IMR-90 (cell line): ENCODE measurements around the gene ZNF541. TPM values are rescaled to one million over a fixed set of nuclear protein-coding genes. Genes with fewer than 3 reads are reported as not detected.

Experiments
- ATAC-seq: fragments of 200-7000 bp; cut with Tn5 transposase; 2 replicates; pipeline ENCODE4 v1.9.1; 2020; ENCODE audit warnings: low read depth, mild to moderate bottlenecking, moderate library complexity
- BruUV-seq: library from RNA; stranded (reverse); fragments of 400-500 nt; replicated peaks from 2 replicates; lab custom pipeline; 2021; lab: Mats Ljungman, UMichigan
- CTCF ChIA-PET: fragments of 300-600 bp; formaldehyde crosslinking; extraction: SDS; loops from one replicate; lab custom pipeline; 2021; ENCODE audit warnings: antibody characterized with exemption; lab: Yijun Ruan, JAX
- POLR2A ChIA-PET: fragments of 300-600 bp; sonication (Branson Sonifier 250); formaldehyde crosslinking; loops from one replicate; lab custom pipeline; 2022; ENCODE audit warnings: antibody characterized with exemption; ENCODE audit not compliant: unreplicated experiment; lab: Charles Lee
- DNase-seq: peaks from one replicate; pipeline ENCODE4 v3.0.0; 2013
- H2AFZ ChIP-seq: replicated peaks from 2 replicates; pipeline ENCODE3; 2013; ENCODE audit warnings: low read length, mild to moderate bottlenecking; ENCODE audit not compliant: poor library complexity
- H2AK5ac ChIP-seq: 2 replicates; pipeline ENCODE4 v1.6.1; 2013; ENCODE audit warnings: low read depth, low read length, inconsistent platforms
- H2AK9ac ChIP-seq: replicated peaks from 2 replicates; pipeline ENCODE3; 2013; ENCODE audit warnings: mild to moderate bottlenecking, low read depth, low read length, moderate library complexity; ENCODE audit not compliant: poor library complexity
- H2BK120ac ChIP-seq: 2 replicates; pipeline ENCODE4 v1.6.1; 2013; ENCODE audit warnings: low read depth, low read length, inconsistent platforms
- H2BK15ac ChIP-seq: 3 replicates; pipeline ENCODE4 v1.6.1; 2013; ENCODE audit warnings: low read depth, low read length, inconsistent platforms
- H2BK20ac ChIP-seq: 2 replicates; pipeline ENCODE4 v1.6.1; 2013; ENCODE audit warnings: low read depth, mild to moderate bottlenecking, inconsistent platforms, low read length, moderate library complexity
- H2BK5ac ChIP-seq: 2 replicates; pipeline ENCODE4 v1.6.1; 2013; ENCODE audit warnings: mild to moderate bottlenecking, low read depth, low read length, inconsistent platforms; ENCODE audit not compliant: poor library complexity, severe bottlenecking
- H3K14ac ChIP-seq: replicated peaks from 2 replicates; pipeline ENCODE4 v1.6.1; 2013; ENCODE audit warnings: low read depth, low read length, inconsistent platforms
- H3K18ac ChIP-seq: 2 replicates; pipeline ENCODE4 v1.6.1; 2013; ENCODE audit warnings: low read depth, low read length, control low read depth
- H3K23ac ChIP-seq: 2 replicates; pipeline ENCODE4 v1.6.1; 2013; ENCODE audit warnings: low read depth, low read length, inconsistent platforms
- H3K27ac ChIP-seq: 2 replicates; pipeline ENCODE4 v1.5.1; 2013; ENCODE audit warnings: mild to moderate bottlenecking, control low read depth, low read length; ENCODE audit not compliant: insufficient read depth
- H3K27me3 ChIP-seq: 2 replicates; pipeline ENCODE4 v1.6.1; 2013; ENCODE audit warnings: low read length; ENCODE audit not compliant: control insufficient read depth, insufficient read depth
- H3K36me3 ChIP-seq: 2 replicates; pipeline ENCODE4 v1.6.1; 2013; ENCODE audit warnings: low read length, mixed read lengths; ENCODE audit not compliant: control insufficient read depth, insufficient read depth
- H3K4ac ChIP-seq: 2 replicates; pipeline ENCODE4 v1.6.1; 2013; ENCODE audit warnings: low read depth, low read length, inconsistent platforms
- H3K4me1 ChIP-seq: 2 replicates; pipeline ENCODE4 v1.6.1; 2013; ENCODE audit warnings: low read length, mixed read lengths; ENCODE audit not compliant: control insufficient read depth, insufficient read depth
- H3K4me2 ChIP-seq: 2 replicates; pipeline ENCODE4 v1.6.1; 2013; ENCODE audit warnings: low read depth, mild to moderate bottlenecking, control low read depth, low read length, moderate library complexity
- H3K4me3 ChIP-seq: 2 replicates; pipeline ENCODE4 v1.5.1; 2013; ENCODE audit warnings: low read depth, mild to moderate bottlenecking, control low read depth, low read length, moderate library complexity; ENCODE audit not compliant: insufficient read depth
- H3K56ac ChIP-seq: 2 replicates; pipeline ENCODE4 v1.6.1; 2013; ENCODE audit warnings: low read length, inconsistent platforms; ENCODE audit not compliant: insufficient read depth; ENCODE audit errors: extremely low read depth
- H3K79me1 ChIP-seq, 2 experiments: 2 replicates each; pipeline ENCODE4 v1.6.1; 2013; ENCODE audit warnings: low read length in 2 of 2, inconsistent platforms in 1 of 2, low read depth in 1 of 2
- H3K9ac ChIP-seq: 2 replicates; pipeline ENCODE4 v1.6.1; 2013; ENCODE audit warnings: low read depth, low read length, control low read depth
- H3K9me1 ChIP-seq: 2 replicates; pipeline ENCODE4 v1.6.1; 2013; ENCODE audit warnings: low read length, inconsistent platforms; ENCODE audit not compliant: insufficient read depth
- H3K9me3 ChIP-seq: 2 replicates; pipeline ENCODE4 v1.6.1; 2013; ENCODE audit warnings: low read length; ENCODE audit not compliant: control insufficient read depth, insufficient read depth
- H4K20me1 ChIP-seq: 2 replicates; pipeline ENCODE4 v1.6.1; 2013; ENCODE audit warnings: low read length, inconsistent platforms; ENCODE audit not compliant: insufficient read depth
- H4K5ac ChIP-seq: 2 replicates; pipeline ENCODE4 v1.6.1; 2013; ENCODE audit warnings: mild to moderate bottlenecking, low read depth, low read length, control low read depth
- H4K8ac ChIP-seq, 2 experiments: 2 replicates each; pipeline ENCODE4 v1.6.1; 2013; ENCODE audit warnings: low read depth in 2 of 2, low read length in 2 of 2, control low read depth in 1 of 2, inconsistent platforms in 1 of 2
- H4K91ac ChIP-seq: 2 replicates; pipeline ENCODE4 v1.6.1; 2013; ENCODE audit warnings: low read depth, low read length, inconsistent platforms; ENCODE audit not compliant: insufficient read depth
- BHLHE40 ChIP-seq: fragments of 150-350 bp; IDR thresholded peaks from 2 replicates; pipeline ENCODE4 v1.6.1; 2016; ENCODE audit warnings: mild to moderate bottlenecking, low read depth, low read length
- CEBPB ChIP-seq: IDR thresholded peaks from 2 replicates; pipeline ENCODE4 v1.6.1; 2012; ENCODE audit warnings: low read depth, low read length, improper control_type of control experiment
- RCOR1 ChIP-seq: IDR thresholded peaks from 2 replicates; pipeline ENCODE4 v1.6.1; 2012; ENCODE audit warnings: mild to moderate bottlenecking, low read length, improper control_type of control experiment; ENCODE audit not compliant: insufficient replicate concordance
- SMC3 ChIP-seq: fragments of 150-350 bp; IDR thresholded peaks from 2 replicates; pipeline ENCODE4 v1.6.1; 2016; ENCODE audit warnings: low read depth, mild to moderate bottlenecking, antibody characterized with exemption, low read length, moderate library complexity
- WGBS, 2 experiments: methylation state at CpG; one replicate each; pipeline versions ENCODE4 v1.1.5 to v1.1.7; 2013; ENCODE audit warnings: missing lambda C conversion rate in 2 of 2; ENCODE audit not compliant: insufficient read length in 1 of 2; ENCODE audit errors: extremely low coverage in 2 of 2; 5-methylcytosine and 5-hydroxymethylcytosine counted together
- dilution Hi-C: fragments of 300-500 bp; cut with HindIII; formaldehyde crosslinking; loops from one replicate; pipeline ENCODE4 v1.14.3; 2018; ENCODE audit warnings: low sequenced_read_pairs; ENCODE audit not compliant: unreplicated experiment
- in situ Hi-C: fragments of 300-500 bp; cut with MboI; formaldehyde crosslinking; loops from 3 replicates; pipeline ENCODE4 v1.14.3; 2019; ENCODE audit warnings: low sequenced_read_pairs, inconsistent platforms, mixed read lengths
- intact Hi-C: fragments of 100-400 bp; cut with micrococcal nuclease; formaldehyde crosslinking; loops from 2 replicates; pipeline ENCODE4 v1.10.0; 2022
- polyA plus RNA-seq, 3 experiments: library from polyadenylated mRNA; depleted of rRNA; stranded (reverse); fragments of >200 nt; gene quantifications; 2 replicates each; pipeline ENCODE4 v1.2.3, GENCODE V29; 2012; ENCODE audit warnings: low replicate concordance in 1 of 3
- total RNA-seq: library from RNA; depleted of rRNA; stranded (reverse); fragments of >200 nt; gene quantifications from 2 replicates; pipeline ENCODE4 v1.2.3, GENCODE V29; 2012
- TF ChIP-seq, protein P1 (sequence below): fragments of 150-350 bp; IDR thresholded peaks from 2 replicates; pipeline ENCODE4 v1.6.1; 2017; ENCODE audit warnings: mild to moderate bottlenecking, antibody characterized with exemption, low read length, low read depth
- TF ChIP-seq, protein P2 (sequence below): fragments of 150-350 bp; IDR thresholded peaks from 2 replicates; pipeline ENCODE4 v1.6.1; 2016; ENCODE audit warnings: low read depth, mild to moderate bottlenecking, low read length, moderate library complexity, borderline replicate concordance
- TF ChIP-seq, protein P3 (sequence below): conservative IDR thresholded peaks from 2 replicates; pipeline ENCODE4 v1.5.1; 2012; ENCODE audit warnings: mild to moderate bottlenecking, low read depth, low read length, improper control_type of control experiment

The ZNF541 gene
- total and polyA plus RNA-seq, 2 of the 4 experiments (the other 2 are of a cell fraction) = not detected

DNA sequence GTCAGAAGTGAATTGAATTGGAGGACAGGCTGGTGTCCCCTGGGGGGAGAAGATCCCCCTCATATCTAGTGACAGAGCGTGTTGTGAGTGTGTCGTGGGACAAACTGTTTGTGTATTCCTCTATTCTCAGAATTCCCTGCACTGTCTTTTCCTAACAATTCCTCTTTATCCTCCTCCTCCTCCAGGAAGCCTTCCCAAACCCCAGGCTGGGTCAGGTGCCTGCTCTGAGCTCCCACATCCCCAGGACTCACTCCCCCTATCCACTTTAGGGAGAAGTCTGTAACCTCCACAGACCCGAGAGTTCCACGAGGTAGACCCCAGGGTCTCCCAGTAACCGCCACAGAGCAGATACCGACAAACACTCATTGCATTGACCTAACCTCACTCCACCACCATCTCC lies 20.9 kb upstream of the ZNF541 start:
- ATAC-seq (no peak), DNase-seq (no peak)
- no peak overlapping the region for H3K18ac ChIP-seq
- no peaks in the 10 kb centered on the region for H3K27me3 ChIP-seq
- no CpG with 5 or more reads among the region's 6 CpGs for WGBS, 2 experiments
- POLR2A ChIA-PET = no interaction called here
- no peak overlapping the region for H3K4ac ChIP-seq
- no peak overlapping the region for H2AFZ ChIP-seq
- H4K91ac ChIP-seq = no peak overlapping the region
- dilution Hi-C loops = no loop called here
- in situ Hi-C loops = no loop called here
- peaks cover 3% of the 10 kb centered on the region; the same call in 1 of the 2 replicates for H3K4me1 ChIP-seq
- peaks cover 2% of the 10 kb centered on the region for H3K9me3 ChIP-seq
- no peak overlapping the region for H4K5ac ChIP-seq
- BruUV-seq = no TSS peak
- H2AK5ac ChIP-seq = no peak overlapping the region
- CTCF ChIA-PET = no interaction called here
- no peak overlapping the region for H3K4me3 ChIP-seq
- no peaks in the 10 kb centered on the region for H4K20me1 ChIP-seq
- no peak overlapping the region for H2BK5ac ChIP-seq
- no peak overlapping the region for H3K9ac ChIP-seq
- H2BK120ac ChIP-seq = no peak overlapping the region
- no peaks in the 10 kb centered on the region for H3K36me3 ChIP-seq
- H3K56ac ChIP-seq = no peak overlapping the region
- H3K9me1 ChIP-seq = peaks cover 8% of the 10 kb centered on the region; the same call in 1 of the 2 replicates
- no peak overlapping the region for H2BK20ac ChIP-seq
- no peak overlapping the region for H4K8ac ChIP-seq
- no peak overlapping the region for H3K14ac ChIP-seq
- H3K23ac ChIP-seq = no peak overlapping the region
- H2AK9ac ChIP-seq = no peak overlapping the region
- peak overlapping the region; percentile 31; the same call in 1 of the 3 replicates for H2BK15ac ChIP-seq
- TF ChIP-seq, protein P1, sequence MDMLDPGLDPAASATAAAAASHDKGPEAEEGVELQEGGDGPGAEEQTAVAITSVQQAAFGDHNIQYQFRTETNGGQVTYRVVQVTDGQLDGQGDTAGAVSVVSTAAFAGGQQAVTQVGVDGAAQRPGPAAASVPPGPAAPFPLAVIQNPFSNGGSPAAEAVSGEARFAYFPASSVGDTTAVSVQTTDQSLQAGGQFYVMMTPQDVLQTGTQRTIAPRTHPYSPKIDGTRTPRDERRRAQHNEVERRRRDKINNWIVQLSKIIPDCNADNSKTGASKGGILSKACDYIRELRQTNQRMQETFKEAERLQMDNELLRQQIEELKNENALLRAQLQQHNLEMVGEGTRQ = no peak
- TF ChIP-seq CEBPB (no peak), SMC3 (no peak), RCOR1 (no peak), BHLHE40 (no peak)
- TF ChIP-seq, protein P2, sequence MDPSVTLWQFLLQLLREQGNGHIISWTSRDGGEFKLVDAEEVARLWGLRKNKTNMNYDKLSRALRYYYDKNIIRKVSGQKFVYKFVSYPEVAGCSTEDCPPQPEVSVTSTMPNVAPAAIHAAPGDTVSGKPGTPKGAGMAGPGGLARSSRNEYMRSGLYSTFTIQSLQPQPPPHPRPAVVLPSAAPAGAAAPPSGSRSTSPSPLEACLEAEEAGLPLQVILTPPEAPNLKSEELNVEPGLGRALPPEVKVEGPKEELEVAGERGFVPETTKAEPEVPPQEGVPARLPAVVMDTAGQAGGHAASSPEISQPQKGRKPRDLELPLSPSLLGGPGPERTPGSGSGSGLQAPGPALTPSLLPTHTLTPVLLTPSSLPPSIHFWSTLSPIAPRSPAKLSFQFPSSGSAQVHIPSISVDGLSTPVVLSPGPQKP = no peak
- TF ChIP-seq, protein P3, sequence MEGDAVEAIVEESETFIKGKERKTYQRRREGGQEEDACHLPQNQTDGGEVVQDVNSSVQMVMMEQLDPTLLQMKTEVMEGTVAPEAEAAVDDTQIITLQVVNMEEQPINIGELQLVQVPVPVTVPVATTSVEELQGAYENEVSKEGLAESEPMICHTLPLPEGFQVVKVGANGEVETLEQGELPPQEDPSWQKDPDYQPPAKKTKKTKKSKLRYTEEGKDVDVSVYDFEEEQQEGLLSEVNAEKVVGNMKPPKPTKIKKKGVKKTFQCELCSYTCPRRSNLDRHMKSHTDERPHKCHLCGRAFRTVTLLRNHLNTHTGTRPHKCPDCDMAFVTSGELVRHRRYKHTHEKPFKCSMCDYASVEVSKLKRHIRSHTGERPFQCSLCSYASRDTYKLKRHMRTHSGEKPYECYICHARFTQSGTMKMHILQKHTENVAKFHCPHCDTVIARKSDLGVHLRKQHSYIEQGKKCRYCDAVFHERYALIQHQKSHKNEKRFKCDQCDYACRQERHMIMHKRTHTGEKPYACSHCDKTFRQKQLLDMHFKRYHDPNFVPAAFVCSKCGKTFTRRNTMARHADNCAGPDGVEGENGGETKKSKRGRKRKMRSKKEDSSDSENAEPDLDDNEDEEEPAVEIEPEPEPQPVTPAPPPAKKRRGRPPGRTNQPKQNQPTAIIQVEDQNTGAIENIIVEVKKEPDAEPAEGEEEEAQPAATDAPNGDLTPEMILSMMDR = no peak
- intact Hi-C loops = no loop called here
- H3K27ac ChIP-seq = no peak overlapping the region
- peaks cover 0 to 4% of the 10 kb centered on the region in 2 experiments; a peak in 1 of 4 replicates for H3K79me1 ChIP-seq
- H3K4me2 ChIP-seq = no peak overlapping the region
